SH-SY5Y (cell line): Measurements from ENCODE around the gene TRIM60.

Experiments
- GATA2 ChIP-seq: IDR thresholded peaks from 2 replicates; pipeline ENCODE4 v1.6.1; 2011; ENCODE audit warnings: mild to moderate bottlenecking, low read depth, low read length
- GATA3 ChIP-seq: IDR thresholded peaks from 2 replicates; pipeline ENCODE4 v1.6.1; 2011; ENCODE audit warnings: low read depth, mild to moderate bottlenecking, low read length, moderate library complexity

GRCh38 chr4:165006886-165007285 is 24.9 kb upstream of the TRIM60 start:
- no peak for TF ChIP-seq GATA2
- TF ChIP-seq GATA3: no peak
